Adrenal gland (tissue), 12 donors: ENCODE data around the gene DEPDC1B. TPM values are rescaled to one million over a fixed set of nuclear protein-coding genes. Genes with fewer than 3 reads are reported as not detected.
"Not testable (repeated sequence)": the region's sequence is repeated elsewhere in the genome, so short reads cannot be mapped to it uniquely, and the experiment has no call there.

ENCODE experiments used
- DNase-seq, 7 donors: peaks; one replicate each; pipeline ENCODE4 v3.0.0-alpha.2; 2019 to 2020
- H3K27ac ChIP-seq, 5 donors: fragments of 200-600 bp; sonication (generic) in 4 of 5; 1 replicate in 3 of 5; 2 replicates in 2 of 5; pipeline versions ENCODE4 v1.5.1 to v1.8.0; 2016 to 2020; ENCODE audit warnings: mild to moderate bottlenecking in 1 of 5
- H3K27me3 ChIP-seq: fragments of 200-600 bp; 2 replicates; pipeline ENCODE4 v1.8.0; 2021
- H3K36me3 ChIP-seq, 2 donors: fragments of 200-600 bp; replicated peaks in 1 of 2; 1 replicate in 1 of 2; 2 replicates in 1 of 2; pipeline versions ENCODE4 v1.5.1 to v1.8.0; 2018 to 2022
- H3K4me1 ChIP-seq, 2 donors: fragments of 200-600 bp; replicated peaks in 1 of 2; 1 replicate in 1 of 2; 2 replicates in 1 of 2; pipeline versions ENCODE4 v1.5.1 to v1.8.0; 2018 to 2021
- H3K4me3 ChIP-seq, 4 donors: fragments of 200-600 bp; sonication (generic) in 3 of 4; one replicate each; pipeline ENCODE4 v1.5.1; 2016 to 2018
- H3K9me3 ChIP-seq, 3 donors: fragments of 200-600 bp; sonication (generic) in 1 of 3; replicated peaks in 1 of 3; 1 replicate in 2 of 3; 2 replicates in 1 of 3; pipeline versions ENCODE4 v1.5.1 to v1.8.0; 2016 to 2021
- CTCF ChIP-seq, 6 experiments: fragments of 450-650 bp in 4 of 6; fragments of 200-600 bp in 2 of 6; sonication (generic) in 1 of 6; IDR thresholded peaks; 1 replicate in 5 of 6; 2 replicates in 1 of 6; pipeline versions ENCODE4 v1.5.1 to v1.8.0; 2016 to 2021; ENCODE audit warnings: antibody characterized with exemption in 6 of 6, mild to moderate bottlenecking in 2 of 6, moderate library complexity in 1 of 6
- POLR2A ChIP-seq, 2 donors: fragments of 450-650 bp; IDR thresholded peaks; one replicate each; pipeline ENCODE4 v1.6.1; 2017; ENCODE audit warnings: antibody characterized with exemption in 2 of 2, mild to moderate bottlenecking in 2 of 2, moderate library complexity in 1 of 2
- WGBS, 4 donors: extraction: QIAGEN DNeasy Blood & Tissue Kit in 2 of 4; methylation state at CpG; one replicate each; pipeline versions ENCODE4 v1.1.5 to v1.1.7; 2013 to 2017; 5-methylcytosine and 5-hydroxymethylcytosine counted together
- intact Hi-C, 2 donors: fragments of 100-400 bp; cut with DNase I; formaldehyde crosslinking; loops; one replicate each; pipeline versions ENCODE4 v1.14.1 to v1.15.0; 2022 to 2023
- polyA plus RNA-seq, 3 donors: library from polyadenylated mRNA; stranded (reverse); fragments of 200-250 nt in 2 of 3; fragments of 350-450 nt in 1 of 3; fragmentation: Illumina TruSeq in 1 of 3; extraction: RNeasy Lipid Tissue Mini Kit (QIAGEN cat#74804) in 1 of 3; gene quantifications; one replicate each; pipeline ENCODE4 v1.2.3, GENCODE V29; 2013 to 2014
- total RNA-seq, 9 donors: library from RNA; depleted of rRNA in 4 of 9; stranded (reverse); fragments of >200 nt in 4 of 9; fragments of 120-200 nt in 1 of 9; fragmentation: NEBNext Ultra II Directional in 1 of 9; extraction: Animal tissue kit (Norgen Biotek cat#: 25700) in 1 of 9; gene quantifications; one replicate each; pipeline versions ENCODE4 v1.1.0 to v1.2.4, GENCODE V29; 2013 to 2023
- donor health status: healthy with polysubstance abuse.
- donor health status: Bipolar disorder and iron deficiency.
- donor health status: DM: yes; HTN: yes; CAD: no.
- donor health status: DM: no; HTN: no; CAD: no.
- donor health status: DM: no; HTN: no; CAD: no.
- donor health status: DM: yes; HTN: yes; CAD: no.

The DEPDC1B gene
- total and polyA plus RNA-seq, 12 donors = 0.08 to 7.0 (median 0.36) TPM; not detected in 1

GRCh38 chr5:60740322-60740721, 40.4 kb upstream of the DEPDC1B start:
- intact Hi-C loops = no loop called here
- 88 to 94% (median 90%) methylated on average over 2 of the region's 2 CpGs for WGBS, 4 donors
- no peak overlapping the region for H3K4me3 ChIP-seq
- H3K4me1 ChIP-seq = no peaks in the 10 kb centered on the region
- no peak overlapping the region for H3K27ac ChIP-seq
- no peaks in the 10 kb centered on the region for H3K27me3 ChIP-seq
- peaks cover 0 to 10% (median 0%) of the 10 kb centered on the region in 3 donors for H3K9me3 ChIP-seq
- no peak for DNase-seq
- no peak for TF ChIP-seq POLR2A (IDR thresholded peaks at IDR 0.05)
- TF ChIP-seq CTCF (IDR thresholded peaks at IDR 0.05) = no peak
- no peaks in the 10 kb centered on the region for H3K36me3 ChIP-seq

DNA sequence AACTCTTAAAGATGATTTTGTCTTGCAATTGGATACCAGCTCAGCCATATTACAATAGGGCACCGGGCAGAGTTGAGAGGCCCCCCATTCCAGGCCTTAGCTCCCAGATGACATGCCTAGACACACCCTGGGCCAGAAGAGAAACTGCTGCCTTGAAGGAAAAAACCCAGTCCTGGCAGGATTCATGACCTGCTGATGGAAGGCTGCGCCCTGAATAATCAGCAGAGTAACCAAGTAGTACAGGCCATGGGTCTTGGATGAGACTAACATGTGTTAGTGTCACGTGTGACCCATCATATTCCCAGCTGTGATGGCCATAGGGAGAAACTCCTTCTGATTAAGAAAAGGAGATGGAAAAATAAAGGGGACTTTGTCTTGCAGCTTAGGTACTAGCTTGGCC, 39.0 kb upstream of the DEPDC1B start:
- Histone ChIP-seq H3K27ac (no peak overlapping the region), H3K4me3 (no peak overlapping the region), H3K4me1 (no peaks in the 10 kb centered on the region), H3K27me3 (no peaks in the 10 kb centered on the region), H3K36me3 (no peaks in the 10 kb centered on the region), H3K9me3 (peaks cover 0 to 10% (median 0%) of the 10 kb centered on the region in 3 donors)
- 56 to 89% (median 77%) methylated on average over 2 to 3 of the region's 3 CpGs for WGBS, 4 donors
- TF ChIP-seq CTCF (IDR thresholded peaks at IDR 0.05) (no peak), POLR2A (IDR thresholded peaks at IDR 0.05) (no peak)
- no peak for DNase-seq
- intact Hi-C loops = no loop called here

- no peak for DNase-seq
- H3K9me3 ChIP-seq = peaks cover 0 to 10% (median 0%) of the 10 kb centered on the region in 3 donors
- H3K27me3 ChIP-seq = no peaks in the 10 kb centered on the region
- 68 to 80% (median 77%) methylated on average over 4 of the region's 4 CpGs for WGBS, 4 donors
- H3K36me3 ChIP-seq = no peaks in the 10 kb centered on the region
- no peaks in the 10 kb centered on the region for H3K4me1 ChIP-seq
- intact Hi-C loops = no loop called here
- TF ChIP-seq CTCF (IDR thresholded peaks at IDR 0.05) = no peak
- TF ChIP-seq POLR2A (IDR thresholded peaks at IDR 0.05) = no peak
- H3K4me3 ChIP-seq = no peak overlapping the region
- no peak overlapping the region for H3K27ac ChIP-seq
Measured at GRCh38 chr5:60738461-60738860, 38.5 kb upstream of the DEPDC1B start.

DNA sequence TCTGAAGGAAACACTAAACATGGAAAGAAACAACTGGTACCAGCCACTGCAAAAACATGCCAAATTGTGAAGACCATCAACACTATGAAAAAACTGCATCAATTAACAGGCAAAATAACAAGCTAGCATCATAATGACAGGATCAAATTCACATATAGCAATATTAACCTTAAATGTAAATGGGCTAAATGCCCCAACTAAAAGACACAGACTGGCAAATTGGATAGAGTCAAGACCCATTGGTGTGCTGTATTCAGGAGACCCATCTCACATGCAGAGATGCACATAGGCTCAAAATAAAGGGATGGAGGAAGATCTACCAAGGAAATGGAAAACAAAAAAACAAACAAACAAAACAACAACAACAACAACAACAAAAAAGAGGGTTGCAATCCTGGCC, 30.9 kb upstream of the DEPDC1B start:
- intact Hi-C loops = not testable (repeated sequence)

GRCh38 chr5:60727033-60727679, 27.2 kb upstream of the DEPDC1B start:
- no peaks in the 10 kb centered on the region for H3K4me1 ChIP-seq
- no peak for TF ChIP-seq POLR2A (IDR thresholded peaks at IDR 0.05)
- no peak for TF ChIP-seq CTCF (IDR thresholded peaks at IDR 0.05)
- H3K27me3 ChIP-seq = no peaks in the 10 kb centered on the region
- DNase-seq = no peak
- no peaks in the 10 kb centered on the region for H3K9me3 ChIP-seq
- H3K27ac ChIP-seq = no peak overlapping the region
- intact Hi-C loops = no loop called here
- H3K4me3 ChIP-seq = no peak overlapping the region
- 83 to 93% (median 85%) methylated on average over 1 of the region's 1 CpG for WGBS, 4 donors
- H3K36me3 ChIP-seq = no peaks in the 10 kb centered on the region

More for the DNA sequence above, 30.9 kb upstream of the DEPDC1B start:
- H3K27ac ChIP-seq, H3K36me3 ChIP-seq, H3K9me3 ChIP-seq, DNase-seq, H3K4me1 ChIP-seq, H3K4me3 ChIP-seq, H3K27me3 ChIP-seq: not testable (repeated sequence)
